BLaER1 (cell line): ENCODE measurements around the gene MTF1.

ENCODE experiments used
- H3K27ac ChIP-seq: shearing (Covaris generic); formaldehyde crosslinking; 2 replicates; pipeline ENCODE4 v1.8.1; 2022
- H3K27me3 ChIP-seq: shearing (Covaris generic); formaldehyde crosslinking; 2 replicates; pipeline ENCODE4 v1.8.1; 2022
- H3K36me3 ChIP-seq: shearing (Covaris generic); formaldehyde crosslinking; 2 replicates; pipeline ENCODE4 v1.8.1; 2022
- H3K4me1 ChIP-seq: shearing (Covaris generic); formaldehyde crosslinking; 2 replicates; pipeline ENCODE4 v1.8.1; 2022
- H3K4me2 ChIP-seq: shearing (Covaris generic); formaldehyde crosslinking; 2 replicates; pipeline ENCODE4 v1.8.1; 2022
- H3K4me3 ChIP-seq: shearing (Covaris generic); formaldehyde crosslinking; 2 replicates; pipeline ENCODE4 v1.8.1; 2022
- H3K9ac ChIP-seq: shearing (Covaris generic); formaldehyde crosslinking; 2 replicates; pipeline ENCODE4 v1.8.1; 2022
- H3K9me3 ChIP-seq: shearing (Covaris generic); formaldehyde crosslinking; 2 replicates; pipeline ENCODE4 v1.8.1; 2022
- H4K20me1 ChIP-seq: shearing (Covaris generic); formaldehyde crosslinking; 2 replicates; pipeline ENCODE4 v1.8.1; 2022
- Cebpa-rat ChIP-seq: shearing (Covaris generic); IDR thresholded peaks from 2 replicates; pipeline ENCODE4 v1.8.1; 2022

MTF1 gene

GRCh38 chr1:37765916-37766664 lies 93.3 kb downstream of the MTF1 start:
- H3K4me3 ChIP-seq: no peak overlapping the region
- no peak overlapping the region for H3K9ac ChIP-seq
- H3K4me1 ChIP-seq: peaks cover 15% of the 10 kb centered on the region; the same call in 1 of the 2 replicates
- peaks cover 51% of the 10 kb centered on the region for H3K27me3 ChIP-seq
- no peaks in the 10 kb centered on the region for H4K20me1 ChIP-seq
- no peaks in the 10 kb centered on the region for H3K36me3 ChIP-seq
- no peak for TF ChIP-seq Cebpa-rat
- H3K27ac ChIP-seq: no peak overlapping the region
- H3K9me3 ChIP-seq: no peaks in the 10 kb centered on the region
- H3K4me2 ChIP-seq: no peak overlapping the region

GRCh38 chr1:37764888-37765441 lies 94.4 kb downstream of the MTF1 start, which contains the start of gene EPHA10:
TSS of gene EPHA10 (minus strand) at chr1:37765120. CDS start at chr1:37765066, 54 bp downstream.
- H3K4me1 ChIP-seq: peaks cover 15% of the 10 kb centered on the region; the same call in 1 of the 2 replicates
- no peak within 1 kb of the TSS for H3K9ac ChIP-seq
- H3K27me3 ChIP-seq: peaks cover 51% of the 10 kb centered on the region
- H3K9me3 ChIP-seq: no peaks in the 10 kb centered on the region
- no peak within 1 kb of the TSS for H3K4me2 ChIP-seq
- no peaks in the 10 kb centered on the region for H4K20me1 ChIP-seq
- TF ChIP-seq Cebpa-rat: no peak
- no peaks in the 10 kb centered on the region for H3K36me3 ChIP-seq
- H3K4me3 ChIP-seq: no peak within 1 kb of the TSS
- H3K27ac ChIP-seq: no peak within 1 kb of the TSS

GRCh38 chr1:37764414-37764825 lies 95.0 kb downstream of the MTF1 start:
- H3K4me1 ChIP-seq: peaks cover 15% of the 10 kb centered on the region; the same call in 1 of the 2 replicates
- no peak overlapping the region for H3K4me2 ChIP-seq
- H3K9ac ChIP-seq: no peak overlapping the region
- no peak for TF ChIP-seq Cebpa-rat
- H4K20me1 ChIP-seq: no peaks in the 10 kb centered on the region
- no peak overlapping the region for H3K4me3 ChIP-seq
- H3K27ac ChIP-seq: no peak overlapping the region
- H3K9me3 ChIP-seq: no peaks in the 10 kb centered on the region
- H3K27me3 ChIP-seq: peaks cover 50% of the 10 kb centered on the region
- H3K36me3 ChIP-seq: no peaks in the 10 kb centered on the region

GRCh38 chr1:37763791-37764413 lies 95.5 kb downstream of the MTF1 start:
- H3K4me1 ChIP-seq: peaks cover 15% of the 10 kb centered on the region; the same call in 1 of the 2 replicates
- H3K27me3 ChIP-seq: peaks cover 45% of the 10 kb centered on the region
- no peak overlapping the region for H3K27ac ChIP-seq
- no peak overlapping the region for H3K4me2 ChIP-seq
- H4K20me1 ChIP-seq: no peaks in the 10 kb centered on the region
- TF ChIP-seq Cebpa-rat: no peak
- H3K9me3 ChIP-seq: no peaks in the 10 kb centered on the region
- H3K9ac ChIP-seq: no peak overlapping the region
- no peak overlapping the region for H3K4me3 ChIP-seq
- H3K36me3 ChIP-seq: no peaks in the 10 kb centered on the region

GRCh38 chr1:37762516-37762915 lies 96.9 kb downstream of the MTF1 start:
- H3K4me1 ChIP-seq: peaks cover 15% of the 10 kb centered on the region; the same call in 1 of the 2 replicates
- no peaks in the 10 kb centered on the region for H3K36me3 ChIP-seq
- no peak overlapping the region for H3K4me3 ChIP-seq
- no peak for TF ChIP-seq Cebpa-rat
- H3K4me2 ChIP-seq: no peak overlapping the region
- H3K27ac ChIP-seq: no peak overlapping the region
- H4K20me1 ChIP-seq: no peaks in the 10 kb centered on the region
- H3K9ac ChIP-seq: no peak overlapping the region
- peaks cover 37% of the 10 kb centered on the region for H3K27me3 ChIP-seq
- H3K9me3 ChIP-seq: no peaks in the 10 kb centered on the region

- no peak for TF ChIP-seq Cebpa-rat
- Histone ChIP-seq H3K36me3 (no peaks in the 10 kb centered on the region), H3K4me1 (peaks cover 10% of the 10 kb centered on the region; the same call in 1 of the 2 replicates), H4K20me1 (no peaks in the 10 kb centered on the region), H3K4me3 (no peak overlapping the region), H3K9me3 (no peaks in the 10 kb centered on the region), H3K4me2 (no peak overlapping the region), H3K27ac (no peak overlapping the region), H3K9ac (no peak overlapping the region), H3K27me3 (peaks cover 27% of the 10 kb centered on the region)
Measured at GRCh38 chr1:37761416-37762095, 97.8 kb downstream of the MTF1 start.
